Endothelial cell of umbilical vein (primary cell): ENCODE data around the gene KCNK16. TPM values are rescaled to one million over a fixed set of nuclear protein-coding genes. Genes with fewer than 3 reads are reported as not detected.

Experiments used
- BruUV-seq: library from RNA; stranded (reverse); fragments of 400-500 nt; replicated peaks from 2 replicates; lab custom pipeline; 2021; lab: Mats Ljungman, UMichigan
- CTCF ChIA-PET: fragments of 300-600, 350-600 bp; sonication (Branson Sonifier 250); formaldehyde crosslinking; loops from one replicate; lab custom pipeline; 2021; ENCODE audit warnings: antibody characterized with exemption, inconsistent platforms; lab: Charles Lee
- POLR2A ChIA-PET: fragments of 300-600, 350-600 bp; sonication (Branson Sonifier 250); formaldehyde crosslinking; loops from one replicate; lab custom pipeline; 2021; ENCODE audit warnings: antibody characterized with exemption, inconsistent platforms; lab: Charles Lee
- DNase-seq: peaks from one replicate; pipeline ENCODE4 v3.0.0-alpha.2; 2011; ENCODE audit warnings: low read depth, low spot score
- FAIRE-seq: peaks from 2 replicates; lab custom pipeline; 2011; peaks lifted over from hg19 to GRCh38; lab: Jason Lieb, UNC
- H2AFZ ChIP-seq: 2 replicates; pipeline ENCODE4 v1.6.0; 2012; ENCODE audit warnings: low read depth, low read length, control low read depth, inconsistent platforms
- H3K27ac ChIP-seq: 2 replicates; pipeline ENCODE4 v1.5.1; 2011; ENCODE audit warnings: low read depth, mild to moderate bottlenecking, control low read depth, low read length, moderate library complexity; ENCODE audit not compliant: insufficient read depth
- H3K27me3 ChIP-seq, 2 experiments: 2 replicates each; pipeline versions ENCODE4 v1.6.0 to v1.6.1; 2011; ENCODE audit warnings: low read length in 2 of 2, mixed read lengths in 1 of 2; ENCODE audit not compliant: control insufficient read depth in 2 of 2, insufficient read depth in 2 of 2
- H3K36me3 ChIP-seq, 2 experiments: 2 replicates in 1 of 2; 3 replicates in 1 of 2; pipeline ENCODE4 v1.5.1; 2011; ENCODE audit warnings: low read length in 2 of 2, mild to moderate bottlenecking in 1 of 2, moderate library complexity in 1 of 2; ENCODE audit not compliant: control insufficient read depth in 2 of 2, insufficient read depth in 2 of 2; ENCODE audit errors: extremely low read depth in 1 of 2
- H3K4me1 ChIP-seq: 3 replicates; pipeline ENCODE4 v1.5.1; 2011; ENCODE audit warnings: mild to moderate bottlenecking, low read length; ENCODE audit not compliant: control insufficient read depth, insufficient read depth; ENCODE audit errors: extremely low read depth
- H3K4me2 ChIP-seq: 2 replicates; pipeline ENCODE4 v1.6.1; 2011; ENCODE audit warnings: low read length, control low read depth, mixed read lengths; ENCODE audit not compliant: insufficient read depth
- H3K4me3 ChIP-seq, 3 experiments: fragments of 200-600 bp in 1 of 3; sonication (generic), shearing (Covaris generic) in 1 of 3; replicated peaks in 1 of 3; 2 replicates each; pipeline ENCODE4 v1.5.1; 2011 to 2016; ENCODE audit warnings: control low read depth in 3 of 3, low read length in 3 of 3, mild to moderate bottlenecking in 2 of 3, inconsistent platforms in 1 of 3, low read depth in 1 of 3, moderate library complexity in 1 of 3; ENCODE audit not compliant: insufficient read depth in 1 of 3
- H3K79me2 ChIP-seq: 2 replicates; pipeline ENCODE4 v1.6.0; 2012; ENCODE audit warnings: low read length, inconsistent platforms; ENCODE audit not compliant: control insufficient read depth, insufficient read depth
- H3K9ac ChIP-seq: replicated peaks from 2 replicates; pipeline ENCODE3; 2011; ENCODE audit warnings: low read length, control low read depth; ENCODE audit not compliant: insufficient read depth; ENCODE audit errors: extremely low read depth
- H3K9me1 ChIP-seq: replicated peaks from 3 replicates; pipeline ENCODE4 v1.6.0; 2011; ENCODE audit warnings: mild to moderate bottlenecking, low read length; ENCODE audit not compliant: control insufficient read depth, insufficient read depth; ENCODE audit errors: extremely low read depth
- H3K9me3 ChIP-seq: replicated peaks from 2 replicates; pipeline ENCODE4 v1.5.1; 2012; ENCODE audit warnings: low read length, inconsistent platforms; ENCODE audit not compliant: control insufficient read depth, insufficient read depth
- H4K20me1 ChIP-seq: replicated peaks from 2 replicates; pipeline ENCODE3; 2011; ENCODE audit warnings: mild to moderate bottlenecking, low read length; ENCODE audit not compliant: control insufficient read depth, insufficient read depth; ENCODE audit errors: extremely low read depth
- EZH2 ChIP-seq: IDR thresholded peaks from 2 replicates; pipeline ENCODE4 v1.6.1; 2012; ENCODE audit warnings: borderline replicate concordance, low read depth, mild to moderate bottlenecking, moderate library complexity, low read length, inconsistent platforms; ENCODE audit not compliant: severe bottlenecking
- FOS ChIP-seq: IDR thresholded peaks from 2 replicates; pipeline ENCODE4 v1.6.1; 2011; ENCODE audit warnings: mild to moderate bottlenecking, low read length, moderate library complexity, borderline replicate concordance; ENCODE audit not compliant: insufficient read depth
- GATA2 ChIP-seq: IDR thresholded peaks from 2 replicates; pipeline ENCODE4 v1.7.0; 2011; ENCODE audit warnings: low read depth, mild to moderate bottlenecking, moderate library complexity, mixed read lengths, low read length; ENCODE audit not compliant: insufficient read length, insufficient read depth
- JUN ChIP-seq: IDR thresholded peaks from 2 replicates; pipeline ENCODE4 v1.6.1; 2011; ENCODE audit warnings: borderline replicate concordance, low read depth; ENCODE audit not compliant: insufficient read length, insufficient read depth
- MAX ChIP-seq: IDR thresholded peaks from 2 replicates; pipeline ENCODE4 v1.6.1; 2011; ENCODE audit not compliant: insufficient read depth, insufficient read length
- MYC ChIP-seq: IDR thresholded peaks from one replicate; pipeline ENCODE4 v1.6.1; 2011; ENCODE audit warnings: mild to moderate bottlenecking, low read depth, low read length
- POLR2A ChIP-seq: IDR thresholded peaks from 2 replicates; pipeline ENCODE4 v1.6.1; 2012; ENCODE audit warnings: low read depth, mild to moderate bottlenecking, control low read depth, low read length
- POLR2AphosphoS5 ChIP-seq: IDR thresholded peaks from 2 replicates; pipeline ENCODE4 v1.6.1; 2012; ENCODE audit warnings: low read depth, mild to moderate bottlenecking, control low read depth, low read length, moderate library complexity; ENCODE audit not compliant: insufficient read depth
- dilution Hi-C: fragments of 300-500 bp; cut with MboI; formaldehyde crosslinking; loops from one replicate; pipeline ENCODE4 v1.15.0; 2019; ENCODE audit warnings: low sequenced_read_pairs; ENCODE audit not compliant: extremely low pct_ligation_motif_present
- intact Hi-C: fragments of 100-400 bp; cut with micrococcal nuclease; formaldehyde crosslinking; loops from one replicate; pipeline ENCODE4 v1.10.0; 2022
- polyA plus RNA-seq, 4 experiments: library from polyadenylated mRNA; depleted of rRNA in 3 of 4; stranded (reverse) in 3 of 4; unstranded in 1 of 4; fragments of >200 nt; gene quantifications; 2 replicates each; pipeline versions ENCODE4 v1.2.1 to v1.2.3, GENCODE V29; 2011 to 2012; ENCODE audit warnings: missing spikeins in 1 of 4
- total RNA-seq: library from RNA; stranded (reverse); gene quantifications from 2 replicates; pipeline ENCODE4 v1.2.3, GENCODE V29; 2021
- TF ChIP-seq, protein P1 (sequence below), 2 donors: IDR thresholded peaks; 1 replicate in 1 of 2; 2 replicates in 1 of 2; pipeline ENCODE4 v1.5.1; 2011; ENCODE audit warnings: low read length in 2 of 2, mild to moderate bottlenecking in 2 of 2, moderate library complexity in 2 of 2, control low read depth in 1 of 2, inconsistent platforms in 1 of 2, low read depth in 1 of 2; ENCODE audit not compliant: insufficient read depth in 1 of 2; ENCODE audit errors: extremely low read depth in 1 of 2

KCNK16 gene
- total and polyA plus RNA-seq, 2 donors (not counting 3 experiments of a cell fraction or from before 2014, with no cell fraction given), result not detected

GRCh38 chr6:39333644-39334438 lies 11.3 kb upstream of the KCNK16 start:
- intact Hi-C loops, result no loop called here
- POLR2A ChIA-PET, result no interaction called here
- dilution Hi-C loops, result no loop called here

More at GRCh38 chr6:39333644-39334438, 11.3 kb upstream of the KCNK16 start:
- BruUV-seq, result no TSS peak
- no peaks in the 10 kb centered on the region for H3K79me2 ChIP-seq
- CTCF ChIA-PET, result no interaction called here
- no peaks in the 10 kb centered on the region for H3K27me3 ChIP-seq
- H3K4me2 ChIP-seq, result no peak overlapping the region
- TF ChIP-seq JUN, result no peak
- no peak for TF ChIP-seq GATA2
- TF ChIP-seq MAX, result no peak
- TF ChIP-seq EZH2, result no peak
- no peak for TF ChIP-seq POLR2AphosphoS5
- no peak for TF ChIP-seq MYC
- TF ChIP-seq FOS, result no peak
- no peak for TF ChIP-seq POLR2A
- TF ChIP-seq, protein P1, sequence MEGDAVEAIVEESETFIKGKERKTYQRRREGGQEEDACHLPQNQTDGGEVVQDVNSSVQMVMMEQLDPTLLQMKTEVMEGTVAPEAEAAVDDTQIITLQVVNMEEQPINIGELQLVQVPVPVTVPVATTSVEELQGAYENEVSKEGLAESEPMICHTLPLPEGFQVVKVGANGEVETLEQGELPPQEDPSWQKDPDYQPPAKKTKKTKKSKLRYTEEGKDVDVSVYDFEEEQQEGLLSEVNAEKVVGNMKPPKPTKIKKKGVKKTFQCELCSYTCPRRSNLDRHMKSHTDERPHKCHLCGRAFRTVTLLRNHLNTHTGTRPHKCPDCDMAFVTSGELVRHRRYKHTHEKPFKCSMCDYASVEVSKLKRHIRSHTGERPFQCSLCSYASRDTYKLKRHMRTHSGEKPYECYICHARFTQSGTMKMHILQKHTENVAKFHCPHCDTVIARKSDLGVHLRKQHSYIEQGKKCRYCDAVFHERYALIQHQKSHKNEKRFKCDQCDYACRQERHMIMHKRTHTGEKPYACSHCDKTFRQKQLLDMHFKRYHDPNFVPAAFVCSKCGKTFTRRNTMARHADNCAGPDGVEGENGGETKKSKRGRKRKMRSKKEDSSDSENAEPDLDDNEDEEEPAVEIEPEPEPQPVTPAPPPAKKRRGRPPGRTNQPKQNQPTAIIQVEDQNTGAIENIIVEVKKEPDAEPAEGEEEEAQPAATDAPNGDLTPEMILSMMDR (IDR thresholded peaks at IDR 0.05; ENCODE audit: extremely low read depth in 1 of 2, insufficient read depth in 1 of 2, low read depth in 1 of 2, low read length in 2 of 2), result no peak
- no peaks in the 10 kb centered on the region for H3K36me3 ChIP-seq
- H3K9me3 ChIP-seq, result no peaks in the 10 kb centered on the region
- no peak overlapping the region for H3K27ac ChIP-seq
- FAIRE-seq, result no peak
- no peaks in the 10 kb centered on the region for H3K9me1 ChIP-seq
- H3K9ac ChIP-seq, result no peak overlapping the region
- no peak overlapping the region for H2AFZ ChIP-seq
- DNase-seq, result no peak
- H3K4me3 ChIP-seq, result no peak overlapping the region
- no peaks in the 10 kb centered on the region for H3K4me1 ChIP-seq
- no peaks in the 10 kb centered on the region for H4K20me1 ChIP-seq
